Upper lobe of left lung (tissue), 4 donors: ENCODE results near the gene ASCC1.

Experiments used
- EP300 ChIP-seq, 4 donors: sonication (generic); formaldehyde crosslinking; IDR thresholded peaks; one replicate each; pipeline ENCODE4 v1.5.1; 2017; ENCODE audit warnings: antibody characterized with exemption in 4 of 4, control low read depth in 2 of 4
- POLR2A ChIP-seq, 4 donors: fragments of 450-650 bp; IDR thresholded peaks; one replicate each; pipeline ENCODE4 v1.5.1; 2016 to 2017; ENCODE audit warnings: antibody characterized with exemption in 4 of 4, mild to moderate bottlenecking in 2 of 4
- POLR2AphosphoS5 ChIP-seq, 2 donors: sonication (generic); formaldehyde crosslinking; IDR thresholded peaks; one replicate each; pipeline ENCODE4 v1.5.1; 2017; ENCODE audit warnings: antibody characterized with exemption in 2 of 2
- TF ChIP-seq, protein P1 (sequence below), 6 experiments: fragments of 450-650 bp in 4 of 6; fragments of 200-600 bp in 2 of 6; sonication (generic) in 2 of 6; IDR thresholded peaks; one replicate each; pipeline ENCODE4 v1.5.1; 2016 to 2019; ENCODE audit warnings: antibody characterized with exemption in 6 of 6

DNA sequence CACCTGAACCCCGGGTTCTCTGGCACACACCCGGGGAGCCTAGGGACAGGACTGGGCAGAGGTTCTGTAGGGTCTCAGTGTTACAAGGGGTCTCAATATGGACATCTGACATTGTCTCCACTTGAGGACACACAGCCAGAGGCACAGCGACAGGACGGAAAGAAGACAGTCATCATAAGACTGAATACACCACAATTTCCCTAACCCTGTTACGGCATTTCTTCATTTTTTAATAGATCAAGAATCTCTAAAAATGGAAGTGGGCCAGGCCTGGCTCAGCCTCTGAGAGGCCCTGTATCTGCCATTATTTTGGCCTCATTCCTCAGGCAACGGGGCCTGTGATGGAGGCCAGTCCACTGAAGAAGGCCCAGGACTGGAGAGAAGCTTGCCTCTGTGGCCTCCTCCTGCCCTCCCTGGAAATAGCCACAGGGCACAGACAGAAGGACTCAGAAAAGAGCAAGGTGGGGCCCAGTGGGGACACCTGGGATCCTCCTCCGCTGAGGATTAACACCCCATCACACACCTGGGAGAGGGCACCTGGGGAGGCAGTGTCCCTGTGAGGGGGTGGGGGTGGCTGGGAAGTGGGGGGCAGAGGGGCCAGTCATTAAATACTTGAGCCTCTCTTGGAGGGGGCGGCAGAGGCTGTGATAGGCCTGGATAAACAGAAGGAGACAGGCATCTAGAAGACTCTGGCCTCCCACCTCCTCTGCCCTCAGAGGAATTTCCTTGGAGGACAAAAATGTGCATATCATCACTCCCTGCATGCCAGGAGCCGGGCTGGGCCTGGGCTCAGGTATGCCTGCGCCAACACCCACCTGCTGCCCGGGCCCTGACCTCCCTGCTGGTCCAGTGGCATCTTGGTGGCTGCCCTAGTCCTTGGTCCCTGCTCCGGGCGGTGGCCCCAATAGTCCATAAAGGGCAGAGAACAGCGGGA lies 135.8 kb downstream of the ASCC1 start:
- TF ChIP-seq, protein P1, sequence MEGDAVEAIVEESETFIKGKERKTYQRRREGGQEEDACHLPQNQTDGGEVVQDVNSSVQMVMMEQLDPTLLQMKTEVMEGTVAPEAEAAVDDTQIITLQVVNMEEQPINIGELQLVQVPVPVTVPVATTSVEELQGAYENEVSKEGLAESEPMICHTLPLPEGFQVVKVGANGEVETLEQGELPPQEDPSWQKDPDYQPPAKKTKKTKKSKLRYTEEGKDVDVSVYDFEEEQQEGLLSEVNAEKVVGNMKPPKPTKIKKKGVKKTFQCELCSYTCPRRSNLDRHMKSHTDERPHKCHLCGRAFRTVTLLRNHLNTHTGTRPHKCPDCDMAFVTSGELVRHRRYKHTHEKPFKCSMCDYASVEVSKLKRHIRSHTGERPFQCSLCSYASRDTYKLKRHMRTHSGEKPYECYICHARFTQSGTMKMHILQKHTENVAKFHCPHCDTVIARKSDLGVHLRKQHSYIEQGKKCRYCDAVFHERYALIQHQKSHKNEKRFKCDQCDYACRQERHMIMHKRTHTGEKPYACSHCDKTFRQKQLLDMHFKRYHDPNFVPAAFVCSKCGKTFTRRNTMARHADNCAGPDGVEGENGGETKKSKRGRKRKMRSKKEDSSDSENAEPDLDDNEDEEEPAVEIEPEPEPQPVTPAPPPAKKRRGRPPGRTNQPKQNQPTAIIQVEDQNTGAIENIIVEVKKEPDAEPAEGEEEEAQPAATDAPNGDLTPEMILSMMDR (IDR thresholded peaks at IDR 0.05), result no peak
- TF ChIP-seq POLR2AphosphoS5 (IDR thresholded peaks at IDR 0.05) (no peak), POLR2A (IDR thresholded peaks at IDR 0.05) (no peak), EP300 (IDR thresholded peaks at IDR 0.05) (no peak)
